Muscle of leg (tissue), 11 donors: ENCODE measurements around the gene KLHL30. TPM values are rescaled to one million over a fixed set of nuclear protein-coding genes. Genes with fewer than 3 reads are reported as not detected.

Experiments
- DNase-seq: peaks from one replicate; pipeline ENCODE4 v3.0.0; 2013
- H3K27ac ChIP-seq: one replicate; pipeline ENCODE4 v1.5.1; 2013; ENCODE audit warnings: mild to moderate bottlenecking, low read length, control low read depth
- H3K27me3 ChIP-seq: one replicate; pipeline ENCODE4 v1.6.1; 2013; ENCODE audit warnings: low read length; ENCODE audit not compliant: control insufficient read depth, insufficient read depth
- H3K36me3 ChIP-seq: one replicate; pipeline ENCODE4 v1.6.1; 2013; ENCODE audit warnings: low read length; ENCODE audit not compliant: control insufficient read depth, insufficient read depth
- H3K4me1 ChIP-seq: one replicate; pipeline ENCODE4 v1.6.1; 2013; ENCODE audit warnings: low read length; ENCODE audit not compliant: control insufficient read depth, insufficient read depth
- H3K4me3 ChIP-seq: one replicate; pipeline ENCODE4 v1.5.1; 2013; ENCODE audit warnings: low read length, control low read depth
- H3K9me3 ChIP-seq: replicated peaks from 2 replicates; pipeline ENCODE4 v1.6.1; 2013; ENCODE audit warnings: low read depth, low read length; ENCODE audit not compliant: control insufficient read depth
- WGBS: methylation state at CpG from one replicate; pipeline ENCODE4 v1.1.5; 2013; ENCODE audit warnings: missing lambda C conversion rate; ENCODE audit not compliant: insufficient coverage; 5-methylcytosine and 5-hydroxymethylcytosine counted together
- polyA plus RNA-seq, 8 donors: library from polyadenylated mRNA; unstranded; fragments of 120-200 nt; gene quantifications; one replicate each; pipeline versions ENCODE4 v1.2.1 to v1.2.3, GENCODE V29; 2013; ENCODE audit warnings: inconsistent platforms in 1 of 8, low replicate concordance in 1 of 8; ENCODE audit not compliant: insufficient read length in 8 of 8, insufficient read depth in 1 of 8
- total RNA-seq: library from RNA; stranded (reverse); fragments of 120-200 nt; gene quantifications from one replicate; pipeline ENCODE4 v1.2.4, GENCODE V29; 2013

KLHL30 gene
- total and polyA plus RNA-seq, 9 donors, result 9.9 to 18.4 (median 13.9) TPM

DNA sequence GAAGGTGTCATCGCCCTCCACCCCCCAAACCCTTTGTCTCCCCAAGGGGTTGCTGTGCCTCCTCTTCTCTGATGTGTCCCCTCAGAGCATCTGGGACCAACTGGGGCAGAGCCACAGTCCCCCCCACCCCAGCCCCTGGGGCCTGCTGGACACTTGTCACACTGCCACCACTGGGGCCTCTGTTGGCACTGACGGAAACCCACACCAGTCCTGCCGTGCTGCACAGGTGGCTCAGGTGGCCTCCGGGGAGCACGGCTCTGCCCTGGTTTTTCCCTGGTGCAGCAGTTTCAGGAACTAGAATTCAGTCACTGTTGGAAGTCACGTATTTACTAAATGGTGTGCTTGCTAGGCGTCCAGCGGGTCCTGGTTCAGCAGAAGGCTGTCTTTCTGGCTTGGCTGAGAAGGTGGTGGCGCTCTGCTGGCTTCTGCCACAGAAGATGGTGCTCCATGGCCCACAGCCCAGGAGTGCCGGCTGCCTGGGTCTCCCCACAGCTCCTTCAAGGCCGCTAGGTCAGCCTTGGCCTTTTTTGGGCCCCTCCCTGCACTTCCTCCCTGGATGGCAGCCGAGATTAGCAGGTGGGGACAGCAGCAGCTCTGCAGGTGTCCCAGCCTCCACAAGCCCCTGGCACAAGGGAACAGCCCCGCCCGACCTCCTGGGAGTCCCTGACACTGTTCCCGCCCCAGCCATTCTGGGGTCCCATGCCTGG, 18.6 kb upstream of the KLHL30 start:
- DNase-seq, result no peak

DNA sequence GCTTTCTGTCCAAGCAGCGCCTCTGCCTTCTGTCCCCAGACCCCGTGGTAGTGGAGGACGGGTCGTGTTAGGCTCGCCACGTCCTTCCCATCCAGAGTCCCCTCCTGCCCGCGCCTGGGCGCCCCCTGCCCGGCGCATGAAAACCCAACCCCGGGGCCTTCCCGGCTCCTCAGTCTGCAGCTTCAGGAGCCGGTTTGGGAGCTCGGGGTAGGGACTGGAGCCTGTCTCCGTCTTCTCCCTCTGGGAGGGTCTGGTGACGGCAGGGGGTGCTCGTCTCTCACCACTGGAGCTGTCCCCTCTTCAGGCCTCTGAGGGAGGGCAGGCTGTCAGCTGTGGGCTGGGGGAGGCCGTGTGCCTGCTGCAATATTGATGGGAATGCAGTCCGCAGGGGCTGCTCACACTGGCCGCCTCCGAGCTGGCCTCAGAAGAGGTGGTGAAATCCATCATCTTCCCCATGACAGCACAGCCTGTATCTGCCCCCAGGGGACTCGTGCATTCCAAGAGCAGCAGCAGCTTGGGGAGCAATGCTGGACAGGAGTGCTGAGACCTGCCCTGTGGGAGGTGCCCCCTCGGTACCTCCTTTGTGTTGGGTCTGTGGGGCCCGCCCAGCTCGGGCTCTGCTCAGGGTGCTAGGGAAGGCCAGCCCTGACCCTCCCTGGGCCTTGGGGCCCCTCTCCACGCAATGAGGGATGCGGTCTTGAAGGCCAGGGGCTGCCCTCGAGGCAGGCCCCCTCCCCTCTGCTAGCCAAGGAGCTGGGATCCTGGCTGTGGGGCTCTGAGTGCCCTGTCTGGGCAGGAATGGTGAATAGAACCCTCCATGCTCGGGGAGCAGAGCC, 17.8 kb upstream of the KLHL30 start:
- WGBS, result 40% methylated on average over 14 of the region's 30 CpGs
- Histone ChIP-seq H3K4me3 (no peak overlapping the region), H3K9me3 (no peaks in the 10 kb centered on the region), H3K4me1 (peaks cover 26% of the 10 kb centered on the region), H3K27ac (no peak overlapping the region), H3K27me3 (peaks cover 5% of the 10 kb centered on the region), H3K36me3 (no peaks in the 10 kb centered on the region)
- DNase-seq, result peak; percentile 49

More for the DNA sequence above, 18.6 kb upstream of the KLHL30 start:
- Histone ChIP-seq H3K9me3 (no peaks in the 10 kb centered on the region), H3K27me3 (peaks cover 5% of the 10 kb centered on the region), H3K36me3 (no peaks in the 10 kb centered on the region), H3K4me3 (no peak overlapping the region), H3K27ac (no peak overlapping the region), H3K4me1 (peaks cover 26% of the 10 kb centered on the region)
- 51% methylated on average over 14 of the region's 15 CpGs for WGBS

DNA sequence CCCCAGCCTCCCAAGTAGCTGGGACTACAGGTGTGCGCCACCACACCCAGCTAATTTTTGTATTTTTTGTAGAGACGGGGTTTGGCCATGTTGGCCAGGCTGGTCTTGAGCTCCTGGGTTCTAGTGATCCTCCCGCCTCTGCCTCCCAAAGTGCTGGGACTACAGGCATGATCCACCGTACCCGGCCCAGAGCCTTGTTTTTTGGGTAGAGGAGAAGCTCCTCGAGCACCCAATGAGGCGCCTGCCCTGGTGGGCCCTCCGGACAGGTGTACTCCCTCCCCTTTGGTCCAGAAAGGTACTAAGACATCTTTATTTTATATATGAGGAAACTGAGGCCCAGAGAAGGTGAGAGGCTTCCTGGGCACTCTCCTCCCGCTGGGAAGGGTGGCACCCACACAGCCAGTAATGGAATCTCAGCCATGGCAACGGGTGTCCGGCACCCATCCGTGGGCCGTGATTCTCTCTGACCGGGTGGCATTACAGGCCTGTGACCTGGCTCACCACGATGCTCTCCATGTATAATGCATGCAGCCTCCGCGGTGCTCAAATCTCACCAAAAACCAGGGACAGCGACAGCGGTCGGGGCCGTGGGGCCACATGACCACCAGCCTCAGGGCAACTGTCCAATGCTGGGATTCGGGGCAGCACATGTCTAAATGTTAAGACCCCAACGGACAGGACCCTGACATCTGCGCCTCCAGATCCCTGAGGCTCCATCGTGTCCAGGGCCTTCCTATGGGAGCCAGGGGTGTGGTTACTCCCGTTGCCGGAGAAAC, 16.8 kb upstream of the KLHL30 start:
- Histone ChIP-seq H3K9me3 (no peaks in the 10 kb centered on the region), H3K4me3 (no peak overlapping the region), H3K27me3 (peaks cover 5% of the 10 kb centered on the region), H3K27ac (no peak overlapping the region), H3K4me1 (peaks cover 26% of the 10 kb centered on the region), H3K36me3 (no peaks in the 10 kb centered on the region)
- no peak for DNase-seq
- 88% methylated on average over 19 of the region's 27 CpGs for WGBS

DNA sequence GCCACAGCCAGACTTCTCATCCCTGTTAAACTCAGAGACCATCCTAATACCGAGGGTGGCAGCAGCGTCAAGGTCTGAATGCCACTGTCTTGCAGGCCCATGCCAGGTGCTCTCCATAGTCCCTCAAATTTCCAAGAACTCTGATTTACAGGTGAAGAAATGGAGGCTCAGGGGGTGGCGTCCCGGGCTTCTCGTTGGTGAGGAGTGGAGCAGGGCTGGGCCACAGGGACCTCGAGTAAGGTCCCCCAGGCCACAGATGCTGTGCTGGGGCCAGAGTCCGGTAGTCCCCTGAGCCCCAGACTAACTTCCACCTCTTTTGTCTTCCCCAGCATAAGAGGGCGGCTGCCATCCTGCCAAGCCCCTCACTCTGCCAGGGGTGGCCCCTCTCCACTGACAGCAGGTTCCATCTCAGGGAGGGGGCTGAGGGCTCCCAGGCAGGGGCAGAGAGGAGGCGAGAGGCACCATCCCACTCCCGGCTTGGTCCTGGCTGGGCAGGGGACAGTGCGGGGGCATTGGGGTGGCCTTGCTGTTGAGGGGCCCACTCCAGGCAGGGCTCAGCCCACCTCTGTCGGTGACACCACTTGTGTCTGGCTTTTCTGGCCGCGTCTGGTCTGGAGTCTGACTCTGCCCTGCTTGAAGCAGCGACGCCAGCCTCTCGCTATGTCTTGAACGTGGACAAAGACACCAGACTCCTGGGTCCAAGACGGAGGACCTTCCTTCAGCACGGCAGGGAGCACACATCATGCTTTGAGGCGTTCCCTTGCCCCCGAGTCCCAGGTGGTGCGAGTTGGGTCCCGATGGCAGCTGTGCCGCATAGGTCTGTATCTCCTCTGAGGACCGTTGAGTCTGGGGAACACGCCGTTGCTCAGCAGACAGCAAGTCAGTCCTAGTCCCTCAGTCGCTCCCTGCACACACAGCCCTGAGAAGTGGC, 15.9 kb upstream of the KLHL30 start:
- WGBS, result 74% methylated on average over 21 of the region's 29 CpGs

DNA sequence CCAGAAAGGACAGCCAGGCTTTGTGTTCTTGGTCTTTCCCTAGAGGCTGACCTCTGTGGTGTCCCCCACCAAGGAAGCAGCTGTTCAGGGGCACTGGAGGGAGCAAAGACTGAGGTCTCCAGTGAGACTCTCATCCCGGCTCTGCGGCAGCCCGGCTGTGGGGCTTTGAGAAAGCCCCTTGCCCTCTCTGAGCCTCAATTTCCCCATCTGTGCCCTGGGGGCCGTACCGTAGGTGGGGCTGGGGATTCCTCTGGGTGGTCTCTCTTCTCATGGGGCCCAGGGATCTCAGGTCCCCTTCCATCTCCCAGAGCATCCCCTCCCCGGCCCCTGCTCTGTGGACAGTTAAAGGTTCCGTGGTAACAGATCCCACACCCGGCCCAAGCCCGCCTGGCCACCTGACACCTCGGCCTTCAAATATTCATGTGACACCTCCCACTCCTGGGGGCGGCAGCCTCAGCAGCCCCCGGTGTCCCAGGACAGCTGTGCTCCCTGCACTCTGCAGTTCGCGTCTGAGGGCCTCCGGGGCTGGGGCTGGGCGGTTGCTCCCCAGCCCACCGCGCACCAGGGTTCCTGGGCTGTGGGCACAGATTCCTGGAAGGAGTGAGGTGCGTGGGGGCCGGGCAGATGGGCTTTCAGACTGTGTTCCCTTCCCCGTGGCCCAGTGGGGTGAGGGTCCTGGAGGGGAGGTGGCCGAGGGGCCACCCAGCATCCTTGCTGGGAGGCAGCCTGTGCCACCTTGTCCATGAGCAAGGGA, 15.1 kb upstream of the KLHL30 start:
- Histone ChIP-seq H3K4me1 (peaks cover 39% of the 10 kb centered on the region), H3K4me3 (no peak overlapping the region), H3K9me3 (no peaks in the 10 kb centered on the region), H3K27ac (no peak overlapping the region), H3K27me3 (peaks cover 7% of the 10 kb centered on the region), H3K36me3 (no peaks in the 10 kb centered on the region)
- 63% methylated on average over 18 of the region's 22 CpGs for WGBS
- no peak for DNase-seq

More for the DNA sequence above, 15.9 kb upstream of the KLHL30 start:
- Histone ChIP-seq H3K36me3 (no peaks in the 10 kb centered on the region), H3K27me3 (peaks cover 5% of the 10 kb centered on the region), H3K4me1 (peaks cover 32% of the 10 kb centered on the region), H3K9me3 (no peaks in the 10 kb centered on the region), H3K4me3 (no peak overlapping the region), H3K27ac (no peak overlapping the region)
- no peak for DNase-seq

DNA sequence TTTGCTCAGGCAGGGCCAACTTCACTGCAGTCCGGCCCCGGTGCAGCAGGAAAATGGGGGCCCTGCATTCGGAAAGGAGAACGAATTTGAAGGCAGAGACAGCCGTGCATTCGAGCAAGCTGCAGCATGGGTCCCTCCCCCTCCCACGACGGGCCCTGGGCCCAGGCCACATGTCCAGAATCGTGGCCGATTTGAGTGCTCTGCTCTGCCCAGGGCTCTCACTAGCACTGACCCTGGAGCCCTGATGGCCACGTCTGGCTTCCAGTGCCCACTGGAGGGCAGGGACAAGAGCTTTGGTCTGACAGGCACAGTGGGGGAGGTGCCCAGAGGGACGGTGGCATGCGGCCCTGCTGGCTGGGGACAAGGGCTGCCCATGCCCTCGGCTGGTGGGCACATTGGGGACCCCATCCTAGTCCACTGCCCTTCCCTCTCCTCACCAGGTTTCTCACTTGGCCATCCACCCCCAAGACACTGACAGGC, 14.4 kb upstream of the KLHL30 start:
- Histone ChIP-seq H3K4me3 (no peak overlapping the region), H3K9me3 (no peaks in the 10 kb centered on the region), H3K27me3 (peaks cover 7% of the 10 kb centered on the region), H3K36me3 (no peaks in the 10 kb centered on the region), H3K4me1 (peaks cover 39% of the 10 kb centered on the region), H3K27ac (no peak overlapping the region)
- DNase-seq, result no peak
- WGBS, result 39% methylated on average over 11 of the region's 14 CpGs

DNA sequence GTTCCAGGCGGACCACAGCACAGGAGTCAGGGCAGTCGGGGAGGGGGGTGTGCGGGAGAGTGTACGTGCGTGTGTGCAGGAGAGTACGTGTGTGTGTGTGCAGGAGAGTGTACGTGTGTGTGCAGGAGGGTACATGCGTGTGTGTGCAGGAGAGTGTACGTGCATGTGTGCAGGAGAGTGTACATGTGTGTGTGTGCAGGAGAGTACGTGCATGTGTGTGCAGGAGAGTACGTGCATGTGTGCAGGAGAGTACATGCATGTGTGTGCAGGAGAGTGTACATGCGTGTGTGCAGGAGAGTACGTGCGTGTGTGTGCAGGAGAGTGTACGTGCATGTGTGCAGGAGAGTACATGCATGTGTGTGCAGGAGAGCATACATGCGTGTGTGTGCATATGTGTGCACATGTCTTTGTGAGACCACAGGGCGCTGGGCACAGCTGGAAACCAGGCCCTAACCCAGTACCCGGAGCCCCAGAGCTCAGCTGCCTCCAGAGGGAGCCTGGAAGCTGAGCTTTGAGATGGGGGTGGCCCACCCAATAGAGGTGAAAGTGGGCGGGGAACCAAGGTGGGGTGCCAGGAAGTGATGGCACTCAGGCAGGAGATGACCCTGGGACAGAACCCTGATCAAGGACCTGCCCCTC, 13.9 kb upstream of the KLHL30 start:
- Histone ChIP-seq H3K4me1 (peaks cover 38% of the 10 kb centered on the region), H3K27me3 (peaks cover 5% of the 10 kb centered on the region), H3K27ac (no peak overlapping the region), H3K9me3 (no peaks in the 10 kb centered on the region), H3K36me3 (no peaks in the 10 kb centered on the region), H3K4me3 (no peak overlapping the region)
- WGBS, result 87% methylated on average over 18 of the region's 19 CpGs
- DNase-seq, result no peak

DNA sequence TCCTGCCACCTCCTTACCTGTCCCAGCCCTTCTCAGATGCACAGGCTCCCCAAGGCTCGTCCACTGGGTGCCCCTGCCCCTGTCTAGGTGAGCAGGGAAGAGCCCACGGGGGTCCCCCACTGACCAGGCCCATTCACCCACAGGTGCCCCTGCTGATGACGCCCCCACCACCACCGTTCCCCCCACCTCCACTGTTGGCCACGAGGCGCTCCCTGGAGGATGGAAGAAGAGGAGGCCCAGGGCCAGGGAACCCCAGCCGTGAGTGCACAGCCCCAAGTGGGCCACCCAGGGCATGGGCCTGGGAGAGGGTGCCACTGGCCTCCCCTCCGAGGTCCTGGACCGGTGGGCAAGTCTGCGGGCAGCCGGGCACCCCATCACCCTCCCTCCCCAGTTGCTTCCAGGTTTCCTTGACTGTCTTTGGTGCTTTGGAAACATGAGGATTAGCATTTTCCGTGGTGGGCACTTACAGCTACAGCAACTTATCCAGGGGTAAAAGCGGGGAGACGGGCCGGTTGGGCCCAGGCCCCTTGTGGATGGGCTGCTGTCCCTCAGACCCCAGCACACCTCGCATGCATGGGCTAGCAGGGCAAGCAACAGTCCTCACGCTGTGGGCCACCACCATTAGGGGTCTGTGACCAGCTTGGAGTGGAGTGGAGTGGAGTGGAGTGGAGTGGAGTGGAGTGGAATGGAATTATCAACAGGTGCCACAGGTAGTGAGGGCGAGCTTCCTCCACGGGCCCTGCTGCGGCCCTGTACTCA, 13.2 kb upstream of the KLHL30 start:
- H3K27ac ChIP-seq, result no peak overlapping the region
- H3K36me3 ChIP-seq, result no peaks in the 10 kb centered on the region
- peaks cover 31% of the 10 kb centered on the region for H3K4me1 ChIP-seq
- peaks cover 3% of the 10 kb centered on the region for H3K27me3 ChIP-seq
- no peaks in the 10 kb centered on the region for H3K9me3 ChIP-seq
- no peak overlapping the region for H3K4me3 ChIP-seq
- no peak for DNase-seq
- WGBS, result 74% methylated on average over 10 of the region's 20 CpGs
